NCI-H510A (cell line): ENCODE data around the gene EMC6.
A peak's percentile ranks its signal among the peaks of the same experiment; 100 is the strongest.

ENCODE experiments used
- DNase-seq: peaks from one replicate; lab custom pipeline; 2025; lab: John Stamatoyannopoulos, UW

The EMC6 gene

DNA sequence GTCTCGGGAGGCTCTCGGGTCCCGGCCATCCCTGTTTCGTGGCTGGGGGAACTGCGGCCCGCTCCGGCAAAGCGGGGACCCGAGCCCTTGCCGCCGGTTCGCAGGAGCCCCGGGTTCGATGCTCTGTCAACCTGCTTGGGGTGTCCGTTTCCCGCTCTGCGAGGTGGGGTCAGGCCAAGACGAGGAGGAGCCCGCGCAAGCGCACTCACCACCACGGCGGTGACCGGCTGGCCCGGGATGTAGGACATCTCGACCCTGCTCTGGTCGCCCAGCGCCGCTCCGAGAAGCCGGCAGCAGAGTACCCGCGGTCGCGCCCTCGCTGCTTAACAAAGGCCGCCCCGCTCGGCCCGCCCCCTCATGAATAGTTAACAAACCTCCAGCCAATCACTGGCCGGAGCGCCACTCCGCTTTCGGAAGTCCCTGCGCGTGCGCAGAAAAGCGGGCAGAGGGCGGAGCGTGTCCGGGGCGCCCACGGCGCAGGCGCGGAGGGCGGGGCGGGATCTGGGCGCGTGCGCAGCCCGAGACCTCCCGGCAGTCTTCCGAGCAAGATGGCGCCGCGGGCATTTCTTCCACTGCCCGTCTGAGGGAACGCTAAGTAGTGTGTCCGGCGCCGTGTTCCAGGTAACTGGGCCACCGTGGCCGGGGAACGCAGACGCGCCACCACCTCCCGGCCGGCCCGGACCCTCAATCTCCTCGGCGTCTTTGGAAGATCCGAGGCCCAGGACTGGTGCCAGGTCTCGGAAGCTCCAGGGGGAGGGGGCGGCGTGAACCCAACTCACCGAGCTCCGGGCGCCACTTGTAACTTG lies at the start of gene EMC6, which contains the start of gene TAX1BP3:
TSS of gene EMC6 (plus strand) at position 534 of the 806 bp plus-strand sequence. CDS start 335 bp downstream, outside the sequence.
TSS of gene TAX1BP3 (minus strand) at position 300 of the 806 bp plus-strand sequence. CDS start at position 248, 52 bp downstream.
- DNase-seq: peak; percentile 83

DNA sequence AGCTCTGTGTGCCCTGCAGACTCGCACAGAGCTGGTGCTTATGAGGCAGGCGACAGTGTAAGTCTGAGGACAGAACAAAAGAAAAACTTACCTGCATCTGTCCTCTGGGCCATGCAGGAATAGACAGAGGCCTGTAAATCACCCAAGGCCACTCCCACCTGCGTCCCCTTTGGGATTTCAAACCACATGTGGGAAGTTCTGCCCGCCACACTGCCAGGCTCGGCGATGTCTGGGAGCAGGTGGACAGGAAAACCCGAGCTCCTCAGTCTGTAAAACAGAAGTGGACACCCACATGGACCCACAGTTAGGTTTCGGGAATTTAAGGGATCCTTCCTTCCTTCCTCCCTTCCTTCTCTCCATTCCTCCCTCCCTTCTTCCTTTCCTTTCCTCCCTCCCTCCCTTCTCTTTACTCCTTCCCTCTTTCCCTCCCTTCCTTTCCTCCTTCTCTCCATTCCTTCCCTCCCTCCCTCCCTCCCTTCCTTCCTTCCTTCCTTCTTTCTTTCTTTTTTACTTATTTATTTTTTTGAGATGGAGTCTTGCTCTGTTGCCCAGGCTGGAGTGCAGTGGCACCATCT lies 47.4 kb upstream of the EMC6 start:
- no peak for DNase-seq

DNA sequence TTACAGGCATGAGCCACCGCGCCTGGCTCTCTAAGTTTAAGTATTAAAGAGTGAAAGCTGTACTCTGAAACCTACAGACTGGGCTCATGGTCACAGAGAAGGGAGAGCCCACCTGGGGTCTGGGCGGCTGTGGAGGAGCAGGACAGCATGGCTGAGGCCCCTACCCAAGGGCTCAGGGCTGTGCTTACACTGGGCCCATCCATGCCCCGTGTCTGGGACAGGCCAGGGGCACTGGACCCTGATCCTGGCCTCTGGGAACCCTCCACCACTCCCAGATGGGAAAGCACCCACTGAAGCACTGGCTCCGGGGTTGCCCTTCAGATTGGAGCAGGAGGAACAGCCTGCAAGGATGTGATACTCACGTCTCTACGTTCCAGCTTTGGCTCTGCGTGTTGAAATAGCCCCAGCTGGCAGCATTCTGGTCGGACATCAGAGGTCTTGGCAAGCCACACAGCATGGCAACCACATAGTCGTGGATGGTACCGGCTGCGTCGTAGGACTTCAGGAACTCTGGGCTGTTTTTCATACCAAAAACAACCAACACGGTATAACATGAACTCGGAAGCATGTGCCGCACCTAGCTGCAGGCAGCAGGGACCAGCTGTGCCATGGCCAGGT lies 45.5 kb upstream of the EMC6 start:
- no peak for DNase-seq

DNA sequence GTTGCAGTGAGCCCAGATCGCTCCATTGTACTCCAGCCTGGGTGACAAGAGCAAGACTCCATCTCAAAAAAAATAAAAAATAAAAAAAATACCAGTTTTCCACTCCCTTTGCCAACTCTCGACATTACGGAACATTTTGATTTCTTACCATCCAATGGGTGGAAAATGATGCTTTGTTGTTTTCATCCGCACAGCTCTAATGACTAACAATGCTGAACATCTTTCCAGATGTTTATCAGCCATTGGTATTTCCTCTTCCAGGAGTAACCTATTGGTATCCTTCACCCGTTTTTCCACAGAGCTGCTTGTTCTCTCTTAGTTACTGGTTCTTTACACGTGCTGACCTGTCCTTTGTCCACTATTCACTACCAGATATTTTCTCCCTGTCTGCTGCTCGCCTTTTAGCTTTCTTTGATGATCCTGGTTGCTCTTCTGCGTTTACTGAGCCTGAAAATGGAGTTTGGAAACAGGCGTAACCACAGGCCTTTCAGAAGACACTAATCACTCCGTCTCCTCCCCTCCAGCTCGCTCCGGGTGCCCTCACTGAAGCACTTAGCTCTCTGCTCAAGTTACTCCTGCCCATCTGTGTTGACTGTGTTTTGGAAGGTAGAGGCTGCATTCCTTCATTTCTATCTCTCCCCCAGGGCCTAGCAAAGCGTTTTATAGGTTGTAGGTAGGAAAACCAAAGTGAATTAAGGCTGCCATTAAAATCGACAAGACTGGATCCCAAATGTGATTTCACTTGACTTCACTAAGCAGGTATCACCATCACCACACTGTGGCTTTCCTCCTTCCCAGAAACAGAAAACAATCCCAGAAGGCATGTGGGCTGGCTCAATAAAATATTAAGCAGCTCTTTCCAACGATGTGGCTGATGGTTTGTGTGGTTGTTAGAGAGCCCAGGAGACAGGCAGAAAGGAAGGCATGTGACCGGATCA lies 41.5 kb upstream of the EMC6 start:
- no peak for DNase-seq

DNA sequence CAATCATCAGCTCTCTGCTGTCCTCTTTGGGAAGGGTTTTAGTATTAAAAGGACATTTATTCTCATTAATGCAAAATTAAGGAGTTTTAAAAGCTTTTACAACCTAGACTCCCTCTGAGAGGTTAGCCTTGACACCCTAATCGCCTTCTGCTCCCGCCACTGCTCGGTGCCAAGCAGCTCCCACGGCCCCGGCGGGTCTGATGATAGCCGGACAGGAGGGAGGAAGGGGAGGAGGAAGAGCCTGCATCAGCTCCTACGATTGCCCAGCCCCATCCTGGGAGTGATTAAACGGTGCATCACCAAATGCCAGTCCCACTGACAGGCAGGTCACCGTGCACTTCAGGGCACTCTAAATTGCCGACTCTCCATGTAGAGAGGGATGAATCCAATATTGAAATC lies 40.8 kb upstream of the EMC6 start:
- no peak for DNase-seq

DNA sequence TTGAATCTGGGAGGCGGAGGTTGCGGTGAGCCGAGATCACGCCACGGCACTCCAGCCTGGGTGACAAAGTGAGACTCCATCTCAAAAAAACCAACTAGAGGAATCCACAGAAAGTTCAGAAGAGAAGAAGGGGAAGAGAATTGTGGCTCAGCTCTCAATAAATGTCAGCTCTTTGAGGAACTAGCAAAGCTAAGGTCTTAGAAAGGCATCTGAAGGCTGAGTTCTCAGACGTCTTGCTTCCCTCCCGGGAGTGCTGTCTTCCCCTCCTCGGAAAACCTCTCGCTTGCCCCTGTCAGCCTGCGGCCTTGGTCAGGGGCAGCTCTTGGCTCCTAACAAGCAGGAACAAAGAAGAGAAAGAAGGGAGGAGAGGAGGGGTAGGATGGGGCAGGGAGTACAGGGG lies 37.8 kb upstream of the EMC6 start:
- DNase-seq: no peak

DNA sequence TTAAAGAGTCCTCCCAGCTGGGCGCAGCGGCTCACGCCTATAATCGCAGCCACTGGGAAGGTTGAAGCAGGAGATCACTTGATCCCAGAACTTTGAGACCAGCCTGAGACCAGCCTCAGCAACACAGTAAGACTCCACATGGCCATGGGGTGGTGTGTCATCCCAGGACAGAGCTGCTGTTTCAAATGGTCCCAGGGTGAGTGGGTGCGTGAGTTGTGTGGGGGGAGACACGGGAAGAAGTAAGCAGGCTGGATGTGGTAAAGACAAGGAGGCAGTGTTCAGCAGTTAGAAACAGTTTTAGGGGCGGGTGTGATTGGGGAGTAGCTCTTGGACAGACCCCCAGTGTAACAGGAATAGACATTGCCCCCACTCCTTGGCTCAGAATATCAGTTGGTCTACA lies 36.3 kb upstream of the EMC6 start:
- no peak for DNase-seq

DNA sequence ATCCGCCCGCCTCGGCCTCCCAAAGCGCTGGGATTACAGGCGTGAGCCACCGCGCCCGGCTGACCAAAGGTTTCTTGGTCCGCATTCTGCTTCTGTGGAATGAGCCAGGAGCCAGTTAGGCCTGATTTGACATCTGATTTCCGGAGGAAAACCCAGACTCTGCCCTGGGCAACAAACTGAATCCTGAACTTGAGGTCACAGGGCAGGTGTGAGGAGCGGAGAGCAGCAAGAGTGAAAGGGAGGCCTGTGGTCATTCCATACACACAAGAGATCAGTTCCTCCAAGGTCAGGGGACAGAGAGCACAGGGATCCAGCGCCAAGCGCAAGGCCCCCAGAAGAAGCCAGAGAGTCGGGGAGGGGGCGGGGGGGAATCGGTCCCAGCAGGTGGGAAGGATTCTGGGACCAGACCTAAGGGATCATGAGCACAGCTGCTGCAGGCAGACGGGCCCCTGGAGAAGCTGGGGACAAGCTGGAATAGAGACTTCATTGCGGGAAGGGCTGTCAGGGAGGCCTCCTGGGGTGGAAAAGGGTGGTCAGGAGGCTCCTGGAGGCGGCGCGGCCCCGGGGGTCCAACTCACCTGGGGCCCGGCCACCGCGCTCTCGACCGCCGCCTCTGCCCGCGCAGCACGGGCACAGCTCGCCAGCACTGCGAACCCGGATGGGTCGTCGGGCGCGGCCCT lies 33.0 kb upstream of the EMC6 start:
- no peak for DNase-seq

DNA sequence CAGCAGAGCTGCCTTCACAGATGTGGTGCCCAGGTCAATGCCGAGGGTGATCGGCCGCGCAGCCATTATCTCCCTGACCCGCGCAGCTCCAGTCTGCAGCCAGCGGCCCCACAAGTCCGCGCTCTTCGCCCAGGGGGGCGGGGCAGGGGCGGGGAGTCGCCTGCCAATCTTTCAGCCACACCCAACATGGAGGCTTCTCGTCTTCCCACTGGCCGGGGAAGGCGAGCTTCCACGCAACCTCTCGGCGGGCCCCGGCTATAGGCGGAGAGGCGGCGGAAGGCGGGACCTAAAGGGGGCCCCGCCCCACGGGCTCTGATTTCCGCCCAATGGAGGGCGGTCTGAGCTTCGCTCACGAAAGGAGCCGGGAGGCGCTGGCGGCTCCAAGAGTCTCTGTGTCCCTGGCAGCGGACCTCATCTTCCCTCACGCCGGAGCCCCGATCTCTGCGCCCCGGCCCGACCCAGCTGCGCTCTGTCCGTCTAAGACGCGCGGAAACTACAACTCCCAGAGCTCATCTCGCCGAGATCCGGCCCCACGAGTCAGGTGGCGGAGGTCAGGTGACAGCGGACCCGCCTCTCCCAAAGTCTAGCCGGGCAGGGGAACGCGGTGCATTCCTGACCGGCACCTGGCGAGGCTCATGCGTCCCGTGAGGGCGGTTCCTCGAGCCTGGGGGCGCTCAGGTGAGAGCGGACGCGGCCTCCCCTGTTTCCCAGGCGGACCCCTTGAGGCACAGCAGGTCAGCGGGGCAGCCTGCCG lies 32.3 kb upstream of the EMC6 start, which contains the start of the genes CTNS and SHPK:
TSS of gene CTNS (plus strand) at position 607 of the 754 bp plus-strand sequence. CDS start 3,447 bp downstream, outside the sequence.
TSS of gene SHPK (minus strand) at position 97 of the 754 bp plus-strand sequence. CDS start at position 66, 31 bp downstream.
- peak; percentile 75 for DNase-seq

DNA sequence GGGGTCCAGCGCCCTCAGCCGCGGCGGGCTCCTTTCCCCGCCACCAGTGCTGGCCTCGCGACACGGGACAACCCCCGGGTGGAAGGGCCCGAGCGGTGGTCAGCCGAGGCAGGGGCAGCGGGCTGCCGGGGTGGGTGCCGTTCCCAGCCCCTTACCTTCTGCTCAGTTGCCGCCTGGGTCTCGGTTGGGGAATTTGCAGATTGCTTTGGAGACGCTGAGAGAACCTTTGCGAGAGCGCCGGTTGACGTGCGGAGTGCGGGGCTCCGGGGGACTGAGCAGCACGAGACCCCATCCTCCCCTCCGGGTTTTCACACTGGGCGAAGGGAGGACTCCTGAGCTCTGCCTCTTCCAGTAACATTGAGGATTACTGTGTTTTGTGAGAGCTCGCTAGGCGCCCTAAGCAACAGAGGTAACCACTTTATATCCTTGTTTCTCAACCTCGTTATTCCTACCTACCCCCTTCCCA lies 31.7 kb upstream of the EMC6 start:
- DNase-seq: no peak

DNA sequence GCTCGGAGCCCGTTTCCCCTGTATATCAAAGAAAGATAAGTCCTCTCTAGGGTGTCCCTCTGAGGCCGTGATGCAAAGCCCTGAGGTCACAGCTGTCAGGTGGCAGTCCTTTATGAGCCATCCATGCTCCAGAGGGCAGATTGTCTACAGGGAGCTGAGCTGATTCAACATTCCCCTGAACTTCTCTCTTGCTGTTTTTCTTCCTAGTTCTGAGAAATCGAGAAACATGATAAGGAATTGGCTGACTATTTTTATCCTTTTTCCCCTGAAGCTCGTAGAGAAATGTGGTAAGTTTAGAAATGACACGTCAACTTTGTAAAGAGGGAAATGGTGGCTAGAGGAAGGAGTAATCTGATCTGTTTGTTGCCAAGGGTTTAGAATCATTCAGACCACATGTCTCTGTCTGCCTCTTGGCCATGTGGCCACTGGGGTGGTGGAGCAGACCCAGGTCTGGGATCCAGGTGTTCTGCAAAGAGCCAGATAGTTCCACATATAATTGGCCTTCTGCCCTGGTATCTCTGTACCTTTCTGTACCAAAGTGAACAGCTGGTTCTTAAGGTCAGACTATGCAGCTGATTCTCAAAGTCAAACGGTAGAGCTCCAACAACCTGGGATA lies 28.5 kb upstream of the EMC6 start:
- DNase-seq: no peak

DNA sequence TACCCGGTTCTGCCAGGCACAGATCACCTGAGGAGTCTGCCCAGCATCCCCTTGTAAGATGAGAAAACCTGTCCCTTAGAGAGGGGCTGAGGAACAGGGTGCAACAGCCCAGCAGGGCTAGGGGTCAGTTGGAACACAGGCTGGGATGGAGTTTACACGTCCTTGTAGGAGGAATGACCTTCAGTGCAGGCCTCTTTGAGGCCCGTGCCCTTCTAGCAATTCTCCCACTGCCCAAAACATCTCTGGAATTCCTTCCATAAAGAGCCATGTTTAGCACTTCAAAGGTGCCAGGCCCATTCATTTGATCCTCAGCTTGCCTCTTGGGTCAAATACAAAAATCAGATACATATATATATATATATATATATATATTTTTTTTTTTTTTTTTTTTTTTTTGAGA lies 27.6 kb upstream of the EMC6 start:
- DNase-seq: no peak

DNA sequence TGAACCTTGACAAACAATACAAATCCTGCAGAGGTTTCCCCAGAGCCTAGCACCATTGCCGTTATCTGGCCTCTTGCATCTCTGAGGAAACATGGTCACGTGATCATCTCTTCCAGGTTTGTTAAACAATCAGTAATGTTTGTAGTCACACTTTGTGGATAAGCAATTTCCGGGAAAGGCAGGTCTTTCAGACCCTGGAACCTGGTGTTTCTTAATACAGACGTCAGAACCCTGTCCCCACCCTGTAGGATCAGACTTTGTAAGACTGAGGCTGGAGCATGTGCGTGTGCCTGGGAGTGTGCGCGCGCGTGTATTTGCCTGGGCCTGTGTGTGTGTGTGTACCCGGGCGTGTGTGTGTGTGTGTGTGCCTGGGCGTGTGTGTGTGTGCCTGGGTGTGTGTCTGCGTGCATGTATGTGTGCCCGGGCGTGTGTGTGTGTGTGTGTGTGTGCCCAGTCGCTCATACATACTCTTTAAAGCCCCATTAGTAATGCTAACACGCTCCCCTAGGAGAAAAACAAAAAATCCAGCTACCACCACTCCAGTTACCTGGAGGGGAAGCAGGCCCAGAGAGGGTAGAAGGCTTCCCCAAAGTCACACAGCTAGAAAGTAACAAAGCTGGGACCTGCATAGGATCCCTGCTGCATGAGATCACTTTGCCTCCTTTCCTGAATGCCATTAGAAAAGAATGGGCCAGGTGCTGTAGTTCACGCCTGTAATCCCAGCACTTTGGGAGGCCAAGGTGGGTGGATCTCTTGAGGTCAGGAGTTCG lies 26.7 kb upstream of the EMC6 start:
- DNase-seq: no peak

DNA sequence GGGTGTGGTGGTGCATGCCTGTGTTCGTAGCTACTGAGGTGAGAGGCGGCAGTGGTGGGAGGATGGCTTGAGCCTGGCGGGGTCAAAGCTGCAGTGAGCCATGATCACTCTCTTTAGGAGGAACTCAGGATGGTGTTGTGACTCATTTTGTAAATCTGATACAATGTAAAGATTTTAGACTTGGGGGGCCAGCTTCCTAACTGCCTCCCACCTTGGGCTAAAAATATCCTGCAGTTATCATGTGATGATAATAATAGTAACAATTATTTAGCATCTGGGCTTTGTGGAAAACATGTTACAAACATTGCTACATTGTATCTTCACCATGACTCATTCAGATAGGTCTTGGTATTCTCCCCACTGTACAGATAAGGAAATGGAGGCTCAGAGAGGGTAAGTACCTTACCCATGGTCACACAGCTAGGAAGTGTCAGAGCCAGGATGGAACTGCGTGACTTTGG lies 24.7 kb upstream of the EMC6 start:
- DNase-seq: no peak

DNA sequence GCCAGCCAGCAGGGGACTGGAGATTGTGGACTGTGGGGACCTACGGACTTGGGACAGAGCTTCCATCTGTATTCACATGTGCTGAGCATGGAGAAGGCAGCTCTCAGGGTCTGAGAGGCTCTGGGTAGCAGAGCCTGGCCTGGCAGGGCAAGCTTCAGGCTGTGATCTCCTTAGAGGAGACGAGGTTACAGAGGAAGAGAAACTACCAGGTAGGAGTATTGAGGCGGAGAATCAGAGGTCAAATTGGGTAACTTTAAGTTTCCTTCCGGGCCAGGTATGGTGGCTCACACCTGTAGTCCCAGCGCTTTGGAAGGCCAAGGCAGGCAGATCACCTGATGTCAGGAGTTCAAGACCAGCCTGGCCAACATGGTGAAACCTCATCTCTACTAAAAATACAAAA lies 23.3 kb upstream of the EMC6 start:
- DNase-seq: no peak

DNA sequence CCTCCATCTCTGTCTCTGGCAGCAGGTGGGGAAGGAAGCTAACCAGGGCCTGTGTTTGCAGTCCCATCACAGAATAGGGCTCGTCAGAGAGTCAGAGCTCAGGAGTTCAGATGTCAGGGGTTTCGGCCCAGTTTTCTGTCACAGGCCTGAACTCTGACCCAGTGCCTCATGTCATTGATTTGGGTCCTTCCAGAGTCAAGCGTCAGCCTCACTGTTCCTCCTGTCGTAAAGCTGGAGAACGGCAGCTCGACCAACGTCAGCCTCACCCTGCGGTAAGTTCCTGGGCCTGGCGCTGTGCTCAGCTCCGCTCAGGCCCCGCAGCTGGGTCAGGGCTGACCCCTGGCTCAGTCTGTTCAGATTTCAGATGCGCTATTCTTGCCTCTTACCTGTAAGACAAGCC lies 21.4 kb upstream of the EMC6 start:
- DNase-seq: no peak

DNA sequence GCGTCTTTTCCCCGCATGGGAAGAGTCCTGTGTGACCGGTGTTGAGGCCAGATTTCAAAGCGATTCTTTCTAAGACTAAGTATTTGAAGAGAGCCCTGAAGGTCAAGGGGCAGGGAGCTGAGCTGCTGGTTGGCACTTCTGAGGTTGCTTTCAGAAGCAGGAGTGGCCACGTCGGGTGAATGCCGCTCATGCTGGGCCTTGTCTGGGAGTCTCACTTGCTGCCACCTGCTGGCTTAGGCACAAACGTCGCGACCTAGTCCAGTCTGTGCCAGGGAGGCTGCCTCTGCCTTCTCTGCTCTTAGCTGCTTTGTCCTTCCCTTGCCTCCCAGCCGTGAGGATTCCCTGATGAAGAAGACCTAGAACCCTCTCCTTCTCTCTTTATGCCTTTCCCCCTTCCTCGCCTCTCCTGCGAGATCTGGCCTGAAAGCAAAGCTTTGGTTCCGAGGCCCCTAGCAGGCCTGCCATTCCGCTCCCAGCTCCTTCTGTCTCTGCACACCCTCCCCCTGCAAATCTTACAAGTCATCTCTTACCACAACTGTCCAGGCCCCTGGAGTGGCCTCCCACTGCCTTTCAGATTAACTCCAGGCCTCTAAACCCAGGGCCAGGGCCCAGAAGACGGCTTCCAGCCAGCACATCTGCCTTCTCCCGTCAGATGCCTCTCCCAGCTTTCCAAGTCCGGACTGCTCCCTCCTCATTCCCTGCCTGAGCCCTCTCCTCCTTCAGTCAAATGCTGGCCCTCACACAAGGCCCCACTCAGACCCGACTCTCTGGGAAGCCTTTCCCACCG lies 20.6 kb upstream of the EMC6 start:
- no peak for DNase-seq

DNA sequence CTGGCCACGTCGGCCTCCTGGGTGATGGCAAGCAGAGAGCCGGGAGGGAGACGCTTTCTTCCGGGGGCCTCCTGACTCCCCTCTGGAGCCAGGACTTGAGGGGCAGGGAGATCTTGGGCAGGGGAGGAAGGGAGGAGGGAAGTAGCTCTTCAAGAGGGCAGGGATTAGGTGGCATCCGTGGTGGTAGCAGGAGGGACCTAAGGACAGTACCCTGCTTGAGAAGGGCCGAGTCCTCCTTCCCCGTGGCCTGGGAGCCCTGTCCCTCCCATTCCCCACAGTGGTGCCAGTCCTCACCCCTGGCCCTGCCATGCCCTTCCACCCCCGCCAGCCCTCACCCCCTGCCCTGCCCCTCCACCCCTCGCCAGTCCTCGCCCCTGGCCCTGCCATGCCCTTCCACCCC lies 12.8 kb upstream of the EMC6 start:
- DNase-seq: no peak
